GM18526 (cell line): ENCODE measurements around the gene BLTP2.

Source experiments
- POLR2A ChIP-seq: IDR thresholded peaks from 3 replicates; pipeline ENCODE4 v1.6.1; 2011; ENCODE audit not compliant: insufficient read length; ENCODE audit errors: extremely low read depth

Gene BLTP2

DNA sequence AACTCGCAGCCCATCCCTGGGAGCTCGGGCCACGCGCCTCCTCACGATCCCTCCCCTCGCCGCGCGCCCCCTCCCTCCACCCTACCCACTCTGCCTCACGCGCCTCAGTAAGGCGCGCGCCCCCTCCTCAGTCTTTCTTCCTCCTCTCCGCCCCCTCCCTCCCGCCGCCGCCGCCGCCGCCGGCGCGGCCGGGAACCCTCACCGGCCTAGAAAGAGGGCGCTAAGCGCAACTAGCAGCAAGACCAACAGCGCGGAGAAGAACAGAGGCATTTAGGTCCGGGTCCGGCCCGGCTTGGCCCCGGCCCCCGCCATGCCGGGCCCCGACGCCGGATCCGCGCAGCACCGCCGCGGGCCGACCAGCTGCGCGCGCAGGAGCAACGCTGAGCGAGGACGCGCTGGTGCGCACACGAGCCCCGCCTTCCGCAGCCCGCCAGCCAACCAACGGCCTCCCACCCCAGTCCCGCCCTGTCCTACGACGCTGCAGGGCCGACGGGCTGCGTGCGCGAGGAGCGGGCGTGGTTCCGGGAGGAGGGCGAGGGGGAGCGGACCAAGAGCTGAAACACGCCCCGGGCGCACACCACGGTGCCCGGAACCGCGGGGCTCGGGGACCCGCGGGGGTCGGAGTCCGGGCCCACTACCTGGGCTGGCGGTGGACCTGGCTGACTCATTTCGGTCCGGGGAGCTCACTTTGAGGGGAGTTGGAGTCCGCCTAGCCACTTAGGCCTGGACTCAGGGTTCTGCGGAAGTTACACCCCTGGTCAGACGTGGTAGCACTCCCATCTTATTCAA lies at the start of gene BLTP2:
BLTP2 (minus strand) TSS at position 372 of the 789 bp plus-strand sequence; CDS start at position 270, 102 bp downstream.
- peak; percentile 87 for TF ChIP-seq POLR2A

DNA sequence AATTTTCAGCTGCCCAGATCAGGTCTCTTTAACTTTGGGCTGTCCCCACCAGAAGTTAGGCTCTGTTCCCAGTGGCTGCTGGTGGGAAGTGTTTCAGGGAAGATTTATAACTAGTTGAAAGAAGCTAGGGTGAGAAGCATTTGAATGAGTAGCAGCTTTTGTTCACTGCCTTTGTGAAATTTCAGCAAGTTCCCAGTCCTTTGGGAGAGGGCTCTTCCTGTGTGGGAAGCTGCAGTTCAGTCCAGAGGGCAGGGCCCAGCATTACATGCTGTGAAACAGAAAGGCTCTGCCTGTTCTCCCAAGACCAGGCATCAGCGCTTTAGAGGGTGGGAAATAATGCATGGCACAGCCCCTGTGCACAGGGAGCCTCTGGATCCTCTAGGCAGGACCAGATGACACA lies 48.9 kb upstream of the BLTP2 start:
- TF ChIP-seq POLR2A: no peak

DNA sequence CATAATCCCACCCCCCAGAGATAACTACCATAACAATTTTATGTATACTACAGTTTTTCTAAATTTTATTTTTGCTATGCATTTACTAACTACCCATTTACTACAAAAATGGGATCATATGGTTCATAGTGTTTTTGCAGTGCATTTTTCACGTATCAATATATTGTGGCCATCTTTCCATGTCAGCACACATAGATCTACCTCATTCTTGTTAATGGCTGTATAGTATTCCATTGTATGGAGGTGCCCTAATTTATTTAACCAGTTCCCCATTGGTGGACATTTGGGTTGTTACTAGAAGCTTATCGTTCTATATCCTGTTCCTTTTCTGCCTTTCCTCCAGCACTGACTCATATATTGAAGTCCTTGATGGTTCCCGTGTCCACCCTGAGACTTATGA lies 44.1 kb upstream of the BLTP2 start:
- TF ChIP-seq POLR2A: no peak

DNA sequence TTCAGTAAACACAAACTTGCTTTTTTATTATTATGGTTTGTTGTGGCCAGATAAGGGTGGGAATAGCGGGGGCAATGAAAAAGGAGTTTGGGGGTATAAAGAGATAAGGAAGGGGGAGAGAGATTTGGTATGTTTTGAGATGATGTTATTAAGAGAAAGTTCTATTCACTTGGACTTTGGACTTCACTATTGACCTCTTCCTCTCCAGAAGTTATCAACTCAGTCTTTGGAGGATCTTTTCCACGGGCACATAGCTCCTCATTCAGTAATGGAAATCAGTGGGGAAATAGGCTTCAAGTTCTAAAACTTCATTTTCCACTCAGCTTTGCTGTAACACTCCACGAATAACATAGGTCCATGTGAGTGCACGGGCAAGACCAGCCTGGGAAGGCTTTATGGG lies 43.5 kb upstream of the BLTP2 start:
- TF ChIP-seq POLR2A: no peak

DNA sequence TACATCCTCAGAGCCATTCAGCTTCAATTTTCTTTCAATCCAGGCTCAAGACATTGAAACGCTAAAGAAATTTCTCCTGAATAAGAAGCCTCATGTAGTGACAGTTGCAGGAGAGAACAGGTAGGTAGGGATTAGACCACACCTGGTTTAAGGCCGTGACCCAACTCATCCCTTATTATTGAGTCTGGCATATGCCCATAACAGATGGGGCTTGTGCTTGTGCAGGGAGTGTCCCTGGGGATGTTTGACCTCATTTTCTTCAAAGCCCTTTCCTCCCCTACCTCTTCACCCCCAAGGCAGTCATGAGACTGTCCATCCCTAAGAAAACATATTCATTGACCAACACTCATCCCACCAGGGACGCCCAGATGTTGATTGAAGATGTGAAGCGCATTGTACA lies 41.3 kb upstream of the BLTP2 start:
- TF ChIP-seq POLR2A: no peak

DNA sequence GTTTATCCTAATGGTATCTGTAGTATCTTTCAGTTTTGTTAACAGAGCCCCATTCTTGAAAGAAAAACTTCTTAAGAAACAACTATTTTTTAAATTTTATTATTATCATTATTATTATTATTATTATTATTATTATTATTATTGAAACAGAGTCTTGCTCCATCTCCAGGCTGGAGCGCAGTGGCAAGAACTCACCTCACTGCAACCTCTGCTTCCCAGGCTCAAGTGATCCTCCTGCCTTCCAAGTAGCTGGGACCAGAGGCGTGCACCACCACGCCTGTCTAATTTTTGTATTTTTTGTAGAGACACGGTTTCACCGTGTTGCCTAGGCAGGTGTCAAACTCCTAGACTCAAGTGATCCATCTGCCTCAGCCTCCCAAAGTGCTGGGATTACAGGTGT lies 40.4 kb upstream of the BLTP2 start:
- TF ChIP-seq POLR2A: no peak

DNA sequence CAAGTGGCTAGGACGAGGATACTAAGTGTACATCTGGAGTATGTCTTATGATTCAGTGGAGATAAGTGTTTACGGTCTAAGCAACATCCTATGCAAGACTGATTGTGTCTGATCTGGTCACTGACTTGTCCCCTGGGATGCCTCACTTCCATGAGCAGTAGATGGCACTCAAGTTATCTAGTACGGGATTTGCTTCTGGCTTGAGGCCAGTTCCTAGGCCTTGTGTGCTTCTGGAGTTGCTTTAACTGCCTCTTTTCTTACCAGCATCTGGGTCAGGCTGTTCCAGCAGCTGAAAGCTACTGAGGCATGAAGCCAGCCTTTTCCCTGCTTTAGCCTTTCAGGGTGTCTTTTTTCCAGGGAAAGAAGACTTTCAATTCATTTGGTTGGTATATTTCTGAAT lies 40.0 kb upstream of the BLTP2 start:
- TF ChIP-seq POLR2A: no peak

DNA sequence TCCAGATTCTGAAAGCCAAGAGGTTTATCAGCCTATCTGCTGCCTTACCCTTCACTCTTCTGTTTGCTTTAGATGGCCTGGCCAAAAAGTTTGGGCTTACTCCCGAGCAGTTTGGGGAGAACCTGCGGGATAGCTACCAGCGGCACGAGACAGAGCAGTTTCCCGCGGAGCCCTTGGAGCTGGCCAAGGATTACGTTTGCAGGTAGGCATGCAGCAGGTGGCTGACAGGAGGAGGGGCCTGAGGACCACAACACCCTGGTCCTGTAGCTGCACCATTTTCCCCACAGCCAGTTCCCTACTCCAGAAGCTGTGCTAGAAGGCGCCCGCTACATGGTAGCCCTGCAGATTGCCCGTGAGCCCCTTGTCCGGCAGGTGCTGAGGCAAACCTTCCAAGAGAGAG lies 37.7 kb upstream of the BLTP2 start:
- TF ChIP-seq POLR2A: no peak

DNA sequence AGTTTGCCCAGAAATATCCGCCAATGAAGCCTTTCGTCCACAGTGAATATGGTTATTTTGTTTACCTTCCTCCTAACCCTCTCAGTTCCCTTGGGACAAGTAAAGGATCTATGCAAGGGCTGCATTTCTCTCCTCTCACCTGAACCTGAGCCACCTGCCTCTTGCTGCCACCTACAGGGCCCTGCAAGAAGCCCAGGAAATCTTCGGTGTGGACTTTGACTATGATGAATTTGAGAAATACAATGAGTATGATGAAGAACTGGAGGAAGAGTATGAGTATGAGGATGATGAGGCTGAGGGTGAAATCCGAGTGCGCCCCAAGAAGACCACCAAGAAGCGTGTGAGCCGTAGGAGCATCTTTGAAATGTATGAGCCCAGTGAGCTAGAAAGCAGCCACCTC lies 31.0 kb upstream of the BLTP2 start:
- no peak for TF ChIP-seq POLR2A

DNA sequence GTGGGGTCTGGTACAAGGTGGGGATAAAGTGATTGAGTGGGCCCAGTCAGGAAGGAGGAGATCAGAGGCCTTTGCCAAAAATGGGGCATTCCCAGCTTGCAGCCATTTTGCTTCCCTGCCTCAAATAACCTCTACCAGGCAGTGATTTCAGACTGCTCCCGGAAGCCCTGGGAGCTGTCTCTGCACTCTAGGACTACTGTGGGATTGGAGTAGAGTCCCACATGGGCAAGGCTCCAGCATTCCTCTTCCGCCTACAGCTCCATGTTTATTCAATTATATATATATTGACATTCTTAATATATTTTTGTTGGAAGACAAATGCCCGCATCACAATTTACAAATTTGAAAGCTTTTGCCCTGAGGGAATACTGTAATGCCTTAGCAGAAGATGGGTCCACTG lies 30.5 kb upstream of the BLTP2 start:
- TF ChIP-seq POLR2A: no peak

DNA sequence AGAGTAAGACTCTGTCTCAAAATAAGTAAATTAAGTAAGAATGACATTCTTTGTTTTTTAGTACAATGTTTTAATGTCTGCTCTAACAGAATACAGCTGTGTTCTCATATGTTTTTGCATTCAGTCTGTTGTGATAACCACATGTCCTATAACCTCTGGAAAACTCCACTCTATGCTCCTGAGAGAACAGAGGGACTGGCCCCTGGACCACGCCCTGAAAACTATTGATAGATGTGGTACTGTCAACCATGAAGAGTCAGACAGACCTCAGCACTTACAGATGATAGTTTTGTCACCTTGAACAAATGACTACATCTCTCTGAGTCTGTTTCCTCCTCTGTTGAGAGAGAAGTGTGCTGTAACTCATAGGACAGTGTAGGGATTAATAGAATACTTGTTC lies 25.0 kb upstream of the BLTP2 start:
- no peak for TF ChIP-seq POLR2A

DNA sequence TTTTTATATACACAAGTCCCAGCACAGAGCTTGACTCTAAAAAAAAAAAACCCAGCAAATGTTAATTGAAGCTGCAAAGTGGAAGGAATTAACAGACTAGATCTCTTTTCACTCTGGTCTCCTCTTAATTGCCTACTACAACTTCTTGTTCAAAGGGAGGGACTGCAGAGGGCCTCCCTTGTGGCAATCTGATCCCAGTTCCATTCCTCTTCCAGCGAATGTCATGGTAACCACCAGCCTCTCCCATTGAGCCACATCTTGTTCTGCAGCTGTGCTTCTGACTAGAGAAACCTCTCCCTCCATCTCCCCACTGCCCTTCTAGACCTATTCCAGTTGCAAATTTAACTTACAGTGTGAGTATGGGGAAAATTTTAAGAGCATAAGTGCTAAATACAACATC lies 22.9 kb upstream of the BLTP2 start:
- no peak for TF ChIP-seq POLR2A

DNA sequence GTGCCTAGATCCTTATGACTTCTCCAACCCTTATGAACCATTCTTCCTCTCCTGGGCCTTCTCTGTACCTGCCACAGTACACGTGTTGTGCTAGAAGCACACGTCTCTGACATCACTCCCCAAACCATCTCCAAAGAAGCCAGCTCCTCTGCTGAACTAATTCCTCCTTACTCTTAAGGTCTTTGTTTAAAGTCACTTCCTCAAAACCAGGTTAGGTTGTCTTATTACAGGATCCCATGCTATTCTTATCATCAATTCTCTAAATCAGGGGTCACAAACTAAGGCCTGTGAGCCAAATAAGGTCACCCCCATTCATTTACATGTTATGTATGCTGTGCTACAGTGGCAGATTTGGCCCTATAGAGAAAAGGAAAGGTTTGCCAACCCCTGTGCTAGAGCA lies 21.0 kb upstream of the BLTP2 start:
- TF ChIP-seq POLR2A: no peak

DNA sequence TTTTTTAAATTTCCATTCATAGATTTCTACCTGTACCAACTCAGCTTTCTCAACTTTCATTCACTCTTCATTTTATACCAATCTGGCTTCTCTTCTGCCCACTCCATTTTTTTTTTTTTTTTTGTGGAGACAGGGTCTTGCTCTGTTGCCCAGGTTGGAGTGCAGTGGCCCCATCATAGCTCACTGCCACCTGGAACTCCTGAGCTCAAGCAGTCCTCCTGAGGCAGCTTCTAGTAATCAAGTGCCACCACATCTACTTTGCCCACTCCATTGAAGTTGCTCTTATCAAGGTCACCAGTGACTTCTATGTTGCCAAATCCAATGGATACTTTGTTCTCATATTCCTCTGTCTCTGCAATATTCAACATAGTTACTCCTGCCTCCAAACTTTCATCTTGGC lies 18.8 kb upstream of the BLTP2 start:
- TF ChIP-seq POLR2A: no peak

DNA sequence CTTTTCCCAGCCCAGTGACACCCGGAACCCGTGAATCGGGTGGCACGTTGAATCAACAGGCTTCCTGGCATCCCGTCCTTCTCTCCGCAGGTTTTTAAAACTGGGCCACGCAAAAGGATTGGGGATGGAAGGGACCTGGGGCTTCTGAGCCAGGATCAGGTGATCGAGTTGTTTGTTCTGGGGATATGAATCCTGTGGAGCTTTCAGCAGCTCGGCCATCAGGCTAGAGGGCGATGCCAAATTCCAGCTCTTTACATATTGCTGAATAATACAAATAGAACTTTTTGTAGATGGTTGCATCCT lies 17.5 kb upstream of the BLTP2 start:
- no peak for TF ChIP-seq POLR2A

DNA sequence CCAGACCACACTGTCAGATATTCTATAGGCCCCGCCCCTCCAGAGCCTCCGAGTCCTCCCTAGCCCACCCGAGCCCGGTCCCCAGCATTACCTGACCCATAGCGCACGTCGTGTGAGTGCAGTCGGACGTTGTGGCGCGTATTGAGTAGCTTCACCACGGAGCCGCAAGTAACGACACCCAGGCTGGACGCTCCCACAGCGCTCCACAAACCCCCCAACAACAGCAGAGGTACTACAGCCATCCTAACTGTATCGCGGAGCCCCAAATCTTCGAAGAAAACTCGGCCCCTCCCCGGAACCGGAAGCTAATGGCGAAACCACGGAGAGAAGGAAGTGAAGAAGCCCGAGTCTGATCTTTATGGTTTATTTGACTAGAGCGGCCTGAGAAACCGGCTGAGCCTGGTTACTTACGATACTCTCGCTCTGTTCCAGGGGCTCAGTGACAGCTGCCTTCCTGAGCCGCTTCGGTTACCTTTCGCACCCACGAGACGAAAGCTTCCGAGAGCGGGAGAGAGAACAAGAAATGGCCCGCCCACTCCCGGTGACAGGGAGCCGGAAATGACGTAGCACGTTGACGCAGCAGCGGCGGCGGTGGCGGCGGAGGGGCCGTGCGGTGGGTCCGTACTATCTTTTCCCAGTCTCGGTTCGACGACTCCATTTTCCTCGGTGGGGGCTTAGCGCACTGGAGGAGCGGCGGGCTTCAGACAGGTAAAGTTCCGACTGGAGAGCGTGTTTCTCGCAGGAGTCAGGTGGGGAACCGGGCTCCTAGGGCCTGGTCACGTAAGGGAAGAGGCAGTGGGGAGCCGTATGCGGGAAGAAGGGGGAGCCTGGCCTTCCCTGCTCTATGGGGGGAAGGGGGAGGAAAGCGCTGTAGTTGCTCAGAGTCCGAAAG lies 16.9 kb upstream of the BLTP2 start, which contains the start of the genes SDF2 and SUPT6H:
SDF2 (minus strand) TSS at position 272 of the 892 bp plus-strand sequence; CDS start at position 242, 30 bp downstream.
SUPT6H (plus strand) TSS at position 571 of the 892 bp plus-strand sequence. CDS start 11,197 bp downstream, outside the sequence.
- peak; percentile 80 for TF ChIP-seq POLR2A
